Breast epithelium (tissue), 4 donors: ENCODE data around the gene PDLIM3. TPM values are rescaled to one million over a fixed set of nuclear protein-coding genes. Genes with fewer than 3 reads are reported as not detected.

Source experiments
- DNase-seq, 2 donors: peaks; one replicate each; pipeline ENCODE4 v3.0.0-alpha.2; 2019; ENCODE audit warnings: low spot score in 2 of 2
- H3K27ac ChIP-seq, 2 donors: fragments of 200-600 bp; sonication (generic) in 1 of 2; one replicate each; pipeline ENCODE4 v1.5.1; 2016 to 2019; ENCODE audit warnings: mild to moderate bottlenecking in 1 of 2
- H3K27me3 ChIP-seq, 2 donors: fragments of 200-600 bp; sonication (generic) in 1 of 2; one replicate each; pipeline versions ENCODE4 v1.5.1 to v1.6.0; 2017 to 2019; ENCODE audit warnings: control low read depth in 1 of 2, mild to moderate bottlenecking in 1 of 2
- H3K36me3 ChIP-seq: fragments of 200-600 bp; one replicate; pipeline ENCODE4 v1.5.1; 2019
- H3K4me1 ChIP-seq, 2 donors: fragments of 200-600 bp; sonication (generic); one replicate each; pipeline ENCODE4 v1.5.1; 2016 to 2019; ENCODE audit warnings: control low read depth in 1 of 2
- H3K4me3 ChIP-seq, 3 donors: fragments of 200-600 bp; sonication (generic); 1 replicate in 2 of 3; 2 replicates in 1 of 3; pipeline ENCODE4 v1.5.1; 2016 to 2019; ENCODE audit warnings: mild to moderate bottlenecking in 3 of 3, moderate library complexity in 2 of 3
- H3K9me3 ChIP-seq, 2 donors: fragments of 200-600 bp; sonication (generic) in 1 of 2; one replicate each; pipeline ENCODE4 v1.5.1; 2016 to 2019; ENCODE audit warnings: control low read depth in 1 of 2
- POLR2A ChIP-seq: fragments of 450-650 bp; IDR thresholded peaks from one replicate; pipeline ENCODE4 v1.6.1; 2016; ENCODE audit warnings: antibody characterized with exemption, mild to moderate bottlenecking, moderate library complexity
- POLR2AphosphoS5 ChIP-seq, 3 donors: sonication (generic); formaldehyde crosslinking; IDR thresholded peaks; one replicate each; pipeline ENCODE4 v1.6.1; 2017; ENCODE audit warnings: antibody characterized with exemption in 3 of 3
- intact Hi-C: fragments of 100-400 bp; cut with DNase I; formaldehyde crosslinking; loops from one replicate; pipeline ENCODE4 v1.15.1; 2023; ENCODE audit warnings: low total_unique reads
- total RNA-seq, 3 donors: library from RNA; depleted of rRNA; stranded (reverse); fragments of >200 nt; gene quantifications; one replicate each; pipeline ENCODE4 v1.1.0, GENCODE V29; 2016
- TF ChIP-seq, protein P1 (sequence below), 3 donors: fragments of 450-650 bp; IDR thresholded peaks; one replicate each; pipeline ENCODE4 v1.5.1; 2016 to 2017; ENCODE audit warnings: antibody characterized with exemption in 3 of 3, mild to moderate bottlenecking in 3 of 3, moderate library complexity in 3 of 3

Gene PDLIM3
- total RNA-seq, 3 donors from 2014 or later, result 25.3 to 181 (median 175) TPM

DNA sequence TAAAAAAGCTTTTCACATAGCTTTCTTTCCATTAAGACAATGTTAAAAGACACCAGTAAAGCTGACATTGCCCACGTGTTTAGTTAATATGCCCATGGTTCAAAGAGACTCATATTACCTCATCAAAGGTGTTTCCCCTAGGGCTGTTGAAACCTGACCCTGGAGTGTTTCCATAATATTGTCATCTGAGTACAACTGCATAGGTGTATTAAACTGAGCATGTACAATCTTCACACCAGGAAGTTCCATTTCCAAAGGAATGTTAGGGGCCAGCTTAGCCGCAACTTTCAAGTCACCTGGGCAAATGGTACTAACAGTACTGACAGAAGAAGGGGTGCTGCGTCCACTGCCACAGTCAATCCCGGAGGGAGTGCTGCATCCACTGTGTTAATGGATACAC lies 27.1 kb downstream of the PDLIM3 start:
- TF ChIP-seq POLR2A (no peak), POLR2AphosphoS5 (IDR thresholded peaks at IDR 0.05) (no peak)
- TF ChIP-seq, protein P1, sequence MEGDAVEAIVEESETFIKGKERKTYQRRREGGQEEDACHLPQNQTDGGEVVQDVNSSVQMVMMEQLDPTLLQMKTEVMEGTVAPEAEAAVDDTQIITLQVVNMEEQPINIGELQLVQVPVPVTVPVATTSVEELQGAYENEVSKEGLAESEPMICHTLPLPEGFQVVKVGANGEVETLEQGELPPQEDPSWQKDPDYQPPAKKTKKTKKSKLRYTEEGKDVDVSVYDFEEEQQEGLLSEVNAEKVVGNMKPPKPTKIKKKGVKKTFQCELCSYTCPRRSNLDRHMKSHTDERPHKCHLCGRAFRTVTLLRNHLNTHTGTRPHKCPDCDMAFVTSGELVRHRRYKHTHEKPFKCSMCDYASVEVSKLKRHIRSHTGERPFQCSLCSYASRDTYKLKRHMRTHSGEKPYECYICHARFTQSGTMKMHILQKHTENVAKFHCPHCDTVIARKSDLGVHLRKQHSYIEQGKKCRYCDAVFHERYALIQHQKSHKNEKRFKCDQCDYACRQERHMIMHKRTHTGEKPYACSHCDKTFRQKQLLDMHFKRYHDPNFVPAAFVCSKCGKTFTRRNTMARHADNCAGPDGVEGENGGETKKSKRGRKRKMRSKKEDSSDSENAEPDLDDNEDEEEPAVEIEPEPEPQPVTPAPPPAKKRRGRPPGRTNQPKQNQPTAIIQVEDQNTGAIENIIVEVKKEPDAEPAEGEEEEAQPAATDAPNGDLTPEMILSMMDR (IDR thresholded peaks at IDR 0.05), result no peak
- H3K4me3 ChIP-seq, result no peak overlapping the region
- no peaks in the 10 kb centered on the region for H3K9me3 ChIP-seq
- H3K27me3 ChIP-seq, result no peaks in the 10 kb centered on the region
- H3K4me1 ChIP-seq, result no peaks in the 10 kb centered on the region
- no peak for DNase-seq
- H3K27ac ChIP-seq, result peak overlapping the region in 1 of 2 donors; percentile 5
- intact Hi-C loops, result no loop called here
- H3K36me3 ChIP-seq, result no peaks in the 10 kb centered on the region

DNA sequence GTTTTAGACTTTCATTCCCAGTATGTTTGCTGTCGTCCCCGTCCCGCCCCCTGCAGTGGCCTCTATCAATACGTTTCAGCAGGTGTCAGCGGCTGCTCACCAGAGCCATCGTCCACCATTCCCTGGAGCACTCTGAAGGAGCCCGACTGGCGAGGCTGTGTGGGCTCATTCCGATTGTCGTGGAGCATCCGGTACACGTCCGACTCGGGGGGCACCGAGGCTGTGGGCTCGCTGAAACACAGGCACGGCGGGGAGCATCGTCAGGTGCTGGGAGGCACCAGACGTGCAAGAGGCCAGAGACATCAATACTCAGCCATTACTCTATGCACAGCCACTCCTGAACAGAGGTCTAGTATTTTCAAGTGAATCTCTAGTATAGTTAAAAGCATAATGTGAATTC lies 28.9 kb downstream of the PDLIM3 start:
- DNase-seq, result no peak
- no peaks in the 10 kb centered on the region for H3K4me1 ChIP-seq
- no peaks in the 10 kb centered on the region for H3K9me3 ChIP-seq
- TF ChIP-seq, protein P1 (IDR thresholded peaks at IDR 0.05), result no peak
- TF ChIP-seq POLR2A (no peak), POLR2AphosphoS5 (IDR thresholded peaks at IDR 0.05) (no peak)
- intact Hi-C loops, result no loop called here
- H3K27me3 ChIP-seq, result no peaks in the 10 kb centered on the region
- no peak overlapping the region for H3K4me3 ChIP-seq
- no peak overlapping the region for H3K27ac ChIP-seq
- no peaks in the 10 kb centered on the region for H3K36me3 ChIP-seq

DNA sequence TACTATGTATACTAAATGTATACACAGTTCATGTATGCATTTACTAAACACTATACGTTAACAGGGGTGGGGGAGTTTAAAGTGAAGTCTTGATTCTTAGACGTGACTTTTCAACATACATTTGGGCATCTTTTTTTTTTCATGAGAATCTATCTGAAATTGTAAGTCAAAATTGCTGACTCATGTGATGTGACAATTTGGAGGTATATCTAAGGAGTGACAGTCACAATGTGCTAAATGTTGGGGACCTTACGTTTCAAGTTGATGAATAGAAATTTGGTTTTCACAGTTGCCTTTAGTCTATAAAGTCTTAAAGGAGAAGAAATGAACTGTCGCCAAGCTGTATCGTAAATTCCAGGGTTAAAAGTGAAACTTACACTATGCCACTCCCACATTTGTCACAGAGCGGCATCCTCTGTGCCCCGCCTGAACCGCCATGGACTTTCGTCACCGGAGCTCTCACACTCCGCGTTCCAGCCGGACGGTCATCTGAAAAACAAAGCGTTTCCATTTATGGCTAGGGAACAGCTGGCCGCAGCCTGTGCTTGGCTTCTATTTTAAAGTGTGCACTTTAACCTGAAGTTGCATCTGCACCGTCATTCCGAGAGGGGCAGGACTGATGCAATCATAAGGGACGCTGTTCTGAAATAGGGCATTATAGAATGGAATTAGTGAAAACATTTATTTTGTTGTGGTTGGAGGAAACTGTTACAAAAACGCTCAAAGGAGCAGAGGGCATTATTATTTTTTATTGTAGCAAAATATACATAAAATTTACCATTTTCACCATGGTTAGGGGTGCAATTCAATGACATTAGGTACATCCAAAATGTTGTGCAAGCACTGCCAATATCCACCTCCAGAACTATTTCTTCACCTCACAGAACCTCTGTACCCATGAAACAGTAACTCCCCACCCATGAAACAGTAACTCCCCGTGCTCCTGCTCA lies 30.9 kb downstream of the PDLIM3 start:
- Histone ChIP-seq H3K9me3 (peaks cover 6 to 8% of the 10 kb centered on the region in 2 donors), H3K36me3 (no peaks in the 10 kb centered on the region), H3K27ac (no peak overlapping the region), H3K27me3 (no peaks in the 10 kb centered on the region), H3K4me3 (no peak overlapping the region), H3K4me1 (no peaks in the 10 kb centered on the region)
- DNase-seq, result no peak
- TF ChIP-seq, protein P1 (IDR thresholded peaks at IDR 0.05), result no peak
- TF ChIP-seq POLR2A (no peak), POLR2AphosphoS5 (IDR thresholded peaks at IDR 0.05) (no peak)
- intact Hi-C loops, result no loop called here

DNA sequence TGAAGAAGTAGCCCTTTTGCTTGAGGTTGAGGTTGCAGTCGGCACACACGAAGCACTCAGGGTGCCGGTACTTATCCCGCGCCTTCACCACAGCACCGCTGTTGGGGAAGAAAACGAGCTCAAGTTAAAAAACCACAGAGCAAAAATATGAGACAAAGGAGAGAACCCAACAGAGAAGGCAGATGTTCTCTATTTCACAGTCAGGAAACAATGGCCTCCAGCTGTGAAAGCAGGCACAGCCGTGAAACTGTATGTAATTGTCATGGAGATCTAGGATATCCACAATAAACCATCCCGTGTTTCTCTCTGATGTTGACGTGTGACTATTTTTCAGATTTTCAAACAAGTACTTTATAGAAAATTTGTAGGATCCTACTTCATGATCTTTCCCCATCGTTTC lies 32.9 kb downstream of the PDLIM3 start:
- intact Hi-C loops, result no loop called here
- H3K4me1 ChIP-seq, result no peaks in the 10 kb centered on the region

DNA sequence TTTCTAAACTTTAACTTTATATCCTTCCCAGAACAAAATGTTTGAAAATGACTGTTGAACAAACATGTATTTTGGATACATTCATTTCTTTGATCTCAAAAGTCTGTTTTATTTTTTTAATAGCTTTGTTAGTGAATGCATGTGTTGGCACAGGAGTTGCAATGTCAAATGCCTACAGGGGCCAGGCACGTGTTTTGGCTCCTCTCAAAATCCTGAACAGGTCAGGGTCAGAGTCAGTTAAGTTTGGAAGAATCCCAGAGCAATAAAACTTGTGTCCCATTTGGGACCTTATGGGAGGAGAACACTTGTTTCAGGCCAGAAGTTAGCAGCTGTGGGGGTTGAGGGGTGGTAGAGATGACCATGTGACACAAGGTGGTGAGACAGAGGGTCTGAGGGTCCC lies 34.7 kb downstream of the PDLIM3 start:
- Histone ChIP-seq H3K4me1 (no peaks in the 10 kb centered on the region), H3K27ac (no peak overlapping the region), H3K9me3 (peaks cover 6 to 8% of the 10 kb centered on the region in 2 donors), H3K27me3 (no peaks in the 10 kb centered on the region), H3K4me3 (no peak overlapping the region), H3K36me3 (no peaks in the 10 kb centered on the region)
- intact Hi-C loops, result no loop called here
- no peak for DNase-seq
- TF ChIP-seq POLR2A (no peak), POLR2AphosphoS5 (IDR thresholded peaks at IDR 0.05) (no peak)
- TF ChIP-seq, protein P1 (IDR thresholded peaks at IDR 0.05), result no peak

More for the DNA sequence above, 32.9 kb downstream of the PDLIM3 start:
- peaks cover 6 to 8% of the 10 kb centered on the region in 2 donors for H3K9me3 ChIP-seq
- TF ChIP-seq, protein P1 (IDR thresholded peaks at IDR 0.05), result no peak
- no peak for TF ChIP-seq POLR2AphosphoS5 (IDR thresholded peaks at IDR 0.05)
- TF ChIP-seq POLR2A, result no peak
- no peak for DNase-seq
- no peak overlapping the region for H3K27ac ChIP-seq
- H3K4me3 ChIP-seq, result no peak overlapping the region
- H3K36me3 ChIP-seq, result no peaks in the 10 kb centered on the region
- H3K27me3 ChIP-seq, result no peaks in the 10 kb centered on the region
